GM21717 (cell line): ENCODE results near the gene RLN2.
A peak's percentile ranks its signal among the peaks of the same experiment; 100 is the strongest.

ENCODE experiments used
- ATAC-seq: cut with Tn5 transposase; IDR thresholded peaks from one replicate; pipeline ENCODE4 v1.9.1; 2021; ENCODE audit warnings: mild to moderate bottlenecking, moderate library complexity; ENCODE audit not compliant: unreplicated experiment

RLN2 gene

GRCh38 chr9:5274770-5275169 lies 29.7 kb downstream of the RLN2 start:
- ATAC-seq: no peak

GRCh38 chr9:5269249-5269715 lies 35.2 kb downstream of the RLN2 start:
- no peak for ATAC-seq

GRCh38 chr9:5265939-5266338 lies 38.6 kb downstream of the RLN2 start:
- no peak for ATAC-seq

- ATAC-seq: peak; percentile 38
These were observed 40.3 kb downstream of the RLN2 start for GRCh38 chr9:5264219-5264595.

GRCh38 chr9:5263351-5264218 lies 40.9 kb downstream of the RLN2 start:
- ATAC-seq: peak; percentile 36
